HG03354 (cell line): Measurements from ENCODE around the gene AGO1.

ENCODE experiments used
- ATAC-seq: cut with Tn5 transposase; IDR thresholded peaks from one replicate; pipeline ENCODE4 v1.9.1; 2021; ENCODE audit warnings: mild to moderate bottlenecking; ENCODE audit not compliant: unreplicated experiment, poor library complexity, severe bottlenecking

AGO1 gene

DNA sequence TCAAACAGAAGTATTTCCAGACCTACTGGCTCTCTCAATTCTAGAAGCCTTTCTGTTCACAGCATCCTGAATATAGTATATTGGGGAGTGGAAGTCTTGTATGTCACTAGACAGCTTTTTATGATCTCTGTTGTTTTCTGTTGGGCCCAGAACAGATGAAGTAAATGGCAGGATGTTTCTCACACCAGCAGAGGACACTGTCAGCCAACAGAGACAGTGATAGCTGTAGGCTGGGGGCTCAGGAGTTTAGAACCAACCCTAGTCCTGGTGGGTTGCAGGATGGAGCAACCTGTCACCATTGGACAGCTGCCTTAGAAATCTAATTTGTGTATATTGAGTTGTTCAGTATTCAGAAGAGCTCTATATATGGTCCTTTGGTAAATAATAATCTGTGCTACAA, 16.9 kb downstream of the AGO1 start:
- no peak for ATAC-seq

- no peak for ATAC-seq
Observed at GRCh38 chr1:35901235-35901634, 18.2 kb downstream of the AGO1 start.

GRCh38 chr1:35902671-35903070, 19.7 kb downstream of the AGO1 start:
- ATAC-seq: no peak

GRCh38 chr1:35914717-35915116, 31.7 kb downstream of the AGO1 start:
- no peak for ATAC-seq

GRCh38 chr1:35915693-35916092, 32.7 kb downstream of the AGO1 start:
- ATAC-seq: no peak

GRCh38 chr1:35923791-35924221, 40.8 kb downstream of the AGO1 start:
- ATAC-seq: no peak

DNA sequence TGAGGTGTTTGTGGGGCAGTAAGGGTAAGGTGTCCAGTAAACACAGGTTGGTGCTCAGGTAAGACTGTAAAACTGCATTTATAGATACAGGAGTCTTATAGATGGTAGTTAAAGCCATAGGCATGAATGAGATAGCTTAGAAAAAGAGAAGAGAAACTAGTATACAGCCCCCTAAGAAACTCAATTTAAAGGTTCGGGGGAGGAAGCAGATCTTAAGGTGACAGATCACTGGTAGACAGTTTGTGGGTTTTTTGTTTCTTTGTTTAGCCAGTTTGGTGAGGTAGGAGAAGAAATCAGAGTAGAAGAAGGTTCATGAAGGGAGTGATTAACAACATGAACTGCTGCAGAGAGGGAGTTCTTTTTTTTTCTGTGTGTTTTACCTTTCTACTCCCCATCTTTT, 41.8 kb downstream of the AGO1 start:
- no peak for ATAC-seq

GRCh38 chr1:35925741-35926140, 42.7 kb downstream of the AGO1 start:
- ATAC-seq: no peak

GRCh38 chr1:35927472-35927871, 44.5 kb downstream of the AGO1 start:
- ATAC-seq: no peak

DNA sequence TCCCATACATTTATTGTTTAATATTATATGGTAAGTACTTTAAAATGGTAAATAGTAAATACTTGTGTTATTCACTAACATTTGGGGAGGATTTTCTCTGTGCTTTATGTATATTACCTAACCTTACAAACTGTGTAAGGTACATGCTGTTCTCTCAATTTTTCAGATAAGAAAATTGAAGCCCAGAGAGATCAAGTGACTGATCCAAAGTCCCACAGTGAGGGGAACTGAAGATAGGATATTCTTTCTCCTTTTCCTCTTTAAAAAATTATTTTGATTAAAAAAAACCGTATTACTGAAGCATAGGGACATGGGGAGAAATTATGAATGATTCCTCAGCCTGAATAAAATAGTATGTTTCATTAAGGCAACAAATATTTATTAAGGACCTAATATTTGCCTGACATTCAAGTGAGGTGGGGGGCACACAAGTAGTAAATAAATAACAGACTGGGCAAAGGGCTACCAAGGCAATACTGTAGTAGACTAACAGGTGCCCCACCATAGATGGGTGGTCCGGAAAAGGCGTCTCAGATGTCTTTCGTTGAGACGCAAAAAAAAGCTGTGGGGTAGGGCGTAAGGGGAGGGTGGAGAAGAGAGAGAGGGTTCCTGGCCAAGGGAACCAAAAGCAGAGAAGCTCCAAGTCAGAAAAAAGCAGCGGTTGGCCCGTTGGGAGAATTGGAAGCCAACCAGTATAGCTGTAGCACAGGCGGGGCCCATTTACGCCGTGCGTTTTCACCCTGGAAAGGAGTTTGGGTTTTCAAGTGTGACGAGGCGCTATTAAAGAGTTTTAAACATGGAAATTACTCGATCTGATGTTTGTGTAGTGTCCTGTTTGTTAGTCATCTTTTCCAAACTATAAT, 47.0 kb downstream of the AGO1 start:
- no peak for ATAC-seq

GRCh38 chr1:35930593-35931445, 47.8 kb downstream of the AGO1 start, which contains the start of gene AGO3:
AGO3 (plus strand) TSS chr1:35931105; CDS start chr1:35931427, 322 bp downstream.
- ATAC-seq: peak; percentile 83

- ATAC-seq: peak; percentile 38
Observed at GRCh38 chr1:35931446-35932157, 48.6 kb downstream of the AGO1 start.

DNA sequence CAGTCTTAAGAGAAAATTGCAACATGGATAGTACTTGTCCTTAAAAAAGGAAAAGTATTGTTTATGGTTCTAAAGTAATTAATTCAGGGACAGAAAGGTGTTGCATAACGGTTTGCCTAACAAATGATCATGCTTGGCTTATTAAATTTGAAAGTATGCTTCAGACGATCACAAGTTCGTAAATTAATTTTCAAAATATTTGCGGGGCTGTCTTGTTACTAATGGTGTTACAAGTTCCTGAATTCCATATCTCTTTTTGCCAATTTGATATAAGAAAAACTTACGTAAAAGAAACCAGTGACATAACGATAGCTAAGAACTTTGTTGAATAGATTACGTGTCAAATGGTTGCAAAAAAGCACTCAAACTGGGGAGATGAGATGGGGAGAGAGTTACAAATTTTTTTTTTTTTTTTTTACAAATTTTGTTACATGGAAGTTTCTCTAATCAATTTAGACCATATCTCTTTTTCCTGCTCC, 49.2 kb downstream of the AGO1 start:
- no peak for ATAC-seq

GRCh38 chr1:35932941-35933340, 49.9 kb downstream of the AGO1 start:
- ATAC-seq: no peak

GRCh38 chr1:35935442-35936388, 52.7 kb downstream of the AGO1 start:
- no peak for ATAC-seq

DNA sequence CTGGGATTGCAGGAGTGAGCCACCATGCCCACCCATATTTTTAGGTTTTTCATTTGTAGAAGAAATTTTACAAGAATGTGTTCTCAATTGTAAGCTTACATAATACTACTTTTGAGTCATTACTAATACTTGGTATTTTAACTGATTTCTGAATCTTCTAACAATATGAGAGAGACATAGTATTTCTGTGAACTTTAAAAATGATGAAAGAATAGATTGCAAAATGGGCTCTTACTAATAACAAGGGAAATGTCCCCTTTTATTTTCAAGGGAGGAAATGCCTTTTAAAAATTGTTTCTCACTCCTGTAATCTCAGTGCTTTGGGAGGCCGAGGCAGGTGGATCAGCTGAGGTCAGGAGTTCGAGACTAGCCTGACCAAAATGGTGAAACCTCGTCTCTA, 53.8 kb downstream of the AGO1 start:
- ATAC-seq: no peak

DNA sequence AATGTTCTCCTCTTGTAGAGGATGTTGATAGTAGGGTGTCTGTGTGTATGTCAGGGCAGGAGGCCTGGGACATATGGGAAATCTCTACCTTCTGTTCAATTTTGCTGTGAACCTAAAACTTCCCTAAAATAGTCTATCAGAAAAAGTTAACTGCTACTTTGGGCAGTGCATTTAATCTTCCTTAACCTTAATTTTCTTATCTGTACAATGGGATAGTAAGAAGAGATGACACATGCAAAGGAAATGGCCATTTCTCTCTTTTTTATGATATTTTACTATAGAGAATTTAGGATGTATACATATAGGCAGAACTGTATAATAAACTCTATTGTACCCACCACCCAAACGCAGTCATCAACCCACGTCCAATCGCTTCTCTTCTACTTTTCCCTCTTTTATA, 56.5 kb downstream of the AGO1 start:
- ATAC-seq: no peak

- no peak for ATAC-seq
Observed at GRCh38 chr1:35945327-35945726, 62.3 kb downstream of the AGO1 start.

GRCh38 chr1:35947547-35947946, 64.5 kb downstream of the AGO1 start:
- no peak for ATAC-seq
